Measurements from ENCODE around the gene KNDC1.

DNA sequence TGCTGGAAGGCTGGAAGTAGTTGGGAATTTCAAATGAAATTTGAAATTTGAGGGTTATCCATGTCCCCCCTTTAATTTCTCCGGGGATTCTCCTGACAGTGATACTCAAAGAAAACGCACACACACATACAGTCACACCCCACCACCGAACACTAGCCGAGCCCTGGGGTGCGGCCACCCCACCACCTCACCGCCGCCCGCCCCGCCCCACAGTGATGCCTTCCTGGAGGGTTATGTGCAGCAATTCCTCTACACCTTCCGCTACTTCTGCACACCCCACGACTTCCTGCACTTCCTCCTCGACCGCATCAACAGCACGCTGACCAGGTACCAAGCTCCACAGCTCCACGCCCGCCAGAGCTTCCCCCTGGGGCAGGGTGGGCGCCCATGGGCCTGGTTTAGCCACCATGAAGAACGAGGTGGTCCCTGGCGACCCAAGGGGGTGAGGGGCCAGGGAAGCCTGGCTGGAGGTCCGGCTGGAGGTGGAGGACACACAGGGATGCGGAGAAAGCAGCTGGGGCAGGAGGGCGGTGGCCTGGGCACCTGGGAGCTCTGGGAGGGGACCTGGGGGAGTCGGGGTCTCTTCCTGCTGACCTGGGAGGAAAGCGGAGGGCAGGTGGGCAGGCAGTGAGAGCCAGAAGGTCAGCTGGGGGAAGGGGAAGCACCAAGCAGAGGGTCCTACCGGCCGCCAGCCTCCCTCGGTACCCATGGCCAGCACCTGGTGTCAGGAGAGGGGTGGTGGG, 50.5 kb downstream of the KNDC1 start:
- no peak for TF ChIP-seq POLR2A (IDR thresholded peaks at IDR 0.05)
- TF ChIP-seq, protein P1, sequence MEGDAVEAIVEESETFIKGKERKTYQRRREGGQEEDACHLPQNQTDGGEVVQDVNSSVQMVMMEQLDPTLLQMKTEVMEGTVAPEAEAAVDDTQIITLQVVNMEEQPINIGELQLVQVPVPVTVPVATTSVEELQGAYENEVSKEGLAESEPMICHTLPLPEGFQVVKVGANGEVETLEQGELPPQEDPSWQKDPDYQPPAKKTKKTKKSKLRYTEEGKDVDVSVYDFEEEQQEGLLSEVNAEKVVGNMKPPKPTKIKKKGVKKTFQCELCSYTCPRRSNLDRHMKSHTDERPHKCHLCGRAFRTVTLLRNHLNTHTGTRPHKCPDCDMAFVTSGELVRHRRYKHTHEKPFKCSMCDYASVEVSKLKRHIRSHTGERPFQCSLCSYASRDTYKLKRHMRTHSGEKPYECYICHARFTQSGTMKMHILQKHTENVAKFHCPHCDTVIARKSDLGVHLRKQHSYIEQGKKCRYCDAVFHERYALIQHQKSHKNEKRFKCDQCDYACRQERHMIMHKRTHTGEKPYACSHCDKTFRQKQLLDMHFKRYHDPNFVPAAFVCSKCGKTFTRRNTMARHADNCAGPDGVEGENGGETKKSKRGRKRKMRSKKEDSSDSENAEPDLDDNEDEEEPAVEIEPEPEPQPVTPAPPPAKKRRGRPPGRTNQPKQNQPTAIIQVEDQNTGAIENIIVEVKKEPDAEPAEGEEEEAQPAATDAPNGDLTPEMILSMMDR (IDR thresholded peaks at IDR 0.05): no peak

Measured in Peyer's patch (tissue), 4 donors.